Activated T-helper 17 cell treated with anti-CD3 and anti-CD28 coated beads, Interleukin-2, amount 50 U/mL, for 72 hours (primary cell): Measurements from ENCODE around the gene ADAMTS6. TPM values are rescaled to one million over a fixed set of nuclear protein-coding genes. Genes with fewer than 3 reads are reported as not detected.

Experiments used
- ATAC-seq: fragments of 150-1000 bp; cut with Tn5 transposase; replicated peaks from 2 replicates; pipeline ENCODE4 v1.10.0; 2021; ENCODE audit warnings: mild to moderate bottlenecking, moderate library complexity
- H3K27ac Mint-ChIP-seq: one replicate; pipeline ENCODE4 v1.8.0; 2022; ENCODE audit warnings: mixed read lengths
- H3K27me3 Mint-ChIP-seq: one replicate; pipeline ENCODE4 v1.8.0; 2022; ENCODE audit warnings: mixed read lengths
- H3K36me3 Mint-ChIP-seq: one replicate; pipeline ENCODE4 v1.8.0; 2022; ENCODE audit warnings: low read depth, mild to moderate bottlenecking, mixed read lengths
- H3K4me1 Mint-ChIP-seq: one replicate; pipeline ENCODE4 v1.8.0; 2022; ENCODE audit warnings: mixed read lengths
- H3K4me3 Mint-ChIP-seq: one replicate; pipeline ENCODE4 v1.8.0; 2022; ENCODE audit warnings: mild to moderate bottlenecking, mixed read lengths
- H3K9me3 Mint-ChIP-seq: one replicate; pipeline ENCODE4 v1.8.0; 2022; ENCODE audit warnings: mixed read lengths
- total RNA-seq, 2 donors: library from RNA; stranded (reverse); gene quantifications; one replicate each; pipeline ENCODE4 v1.2.3, GENCODE V29; 2022

ADAMTS6 gene
- total RNA-seq, 2 donors from 2014 or later, result 1.2 to 1.4 TPM

- Mint-ChIP-seq H3K27ac (no peak overlapping the region), H3K9me3 (no peaks in the 10 kb centered on the region), H3K27me3 (peaks cover 8% of the 10 kb centered on the region), H3K4me3 (no peak overlapping the region), H3K4me1 (no peaks in the 10 kb centered on the region), H3K36me3 (no peaks in the 10 kb centered on the region)
- ATAC-seq, result peak; percentile 93
Measured at GRCh38 chr5:65157906-65158603, 323.7 kb downstream of the ADAMTS6 start.

- H3K27me3 Mint-ChIP-seq, result peaks cover 8% of the 10 kb centered on the region
- no peaks in the 10 kb centered on the region for H3K9me3 Mint-ChIP-seq
- no peak overlapping the region for H3K27ac Mint-ChIP-seq
- no peaks in the 10 kb centered on the region for H3K36me3 Mint-ChIP-seq
- no peaks in the 10 kb centered on the region for H3K4me1 Mint-ChIP-seq
- no peak for ATAC-seq
- no peak overlapping the region for H3K4me3 Mint-ChIP-seq
Measured at GRCh38 chr5:65156933-65157332, 324.8 kb downstream of the ADAMTS6 start.

GRCh38 chr5:65152131-65152530, 329.6 kb downstream of the ADAMTS6 start:
- no peaks in the 10 kb centered on the region for H3K27me3 Mint-ChIP-seq
- H3K9me3 Mint-ChIP-seq, result no peaks in the 10 kb centered on the region
- no peak overlapping the region for H3K4me3 Mint-ChIP-seq
- H3K27ac Mint-ChIP-seq, result no peak overlapping the region
- no peaks in the 10 kb centered on the region for H3K36me3 Mint-ChIP-seq
- H3K4me1 Mint-ChIP-seq, result no peaks in the 10 kb centered on the region
- no peak for ATAC-seq

- Mint-ChIP-seq H3K27ac (no peak overlapping the region), H3K4me1 (no peaks in the 10 kb centered on the region), H3K4me3 (no peak overlapping the region), H3K27me3 (no peaks in the 10 kb centered on the region), H3K9me3 (no peaks in the 10 kb centered on the region), H3K36me3 (no peaks in the 10 kb centered on the region)
- no peak for ATAC-seq
Measured at GRCh38 chr5:65151614-65152013, 330.1 kb downstream of the ADAMTS6 start.

GRCh38 chr5:65150599-65151304, 331.0 kb downstream of the ADAMTS6 start:
- Mint-ChIP-seq H3K9me3 (no peaks in the 10 kb centered on the region), H3K4me1 (no peaks in the 10 kb centered on the region), H3K27ac (no peak overlapping the region), H3K36me3 (no peaks in the 10 kb centered on the region), H3K27me3 (no peaks in the 10 kb centered on the region), H3K4me3 (no peak overlapping the region)
- ATAC-seq, result no peak

- Mint-ChIP-seq H3K27me3 (peaks cover 2% of the 10 kb centered on the region), H3K4me1 (no peaks in the 10 kb centered on the region), H3K9me3 (no peaks in the 10 kb centered on the region), H3K36me3 (no peaks in the 10 kb centered on the region), H3K4me3 (no peak overlapping the region), H3K27ac (no peak overlapping the region)
- no peak for ATAC-seq
Measured at GRCh38 chr5:65149827-65150226, 331.9 kb downstream of the ADAMTS6 start.

- Mint-ChIP-seq H3K9me3 (no peaks in the 10 kb centered on the region), H3K4me1 (no peaks in the 10 kb centered on the region), H3K36me3 (no peaks in the 10 kb centered on the region), H3K27me3 (peaks cover 4% of the 10 kb centered on the region), H3K4me3 (no peak overlapping the region), H3K27ac (no peak overlapping the region)
- ATAC-seq, result no peak
Measured at GRCh38 chr5:65144136-65144871, 337.4 kb downstream of the ADAMTS6 start.

- H3K9me3 Mint-ChIP-seq, result no peaks in the 10 kb centered on the region
- H3K36me3 Mint-ChIP-seq, result no peaks in the 10 kb centered on the region
- H3K27ac Mint-ChIP-seq, result no peak overlapping the region
Measured at GRCh38 chr5:65142511-65143011, 339.2 kb downstream of the ADAMTS6 start.

GRCh38 chr5:65142016-65142415, 339.7 kb downstream of the ADAMTS6 start:
- H3K9me3 Mint-ChIP-seq, result no peaks in the 10 kb centered on the region
- no peak for ATAC-seq
- H3K27ac Mint-ChIP-seq, result no peak overlapping the region
- H3K27me3 Mint-ChIP-seq, result peaks cover 4% of the 10 kb centered on the region
- no peaks in the 10 kb centered on the region for H3K36me3 Mint-ChIP-seq
- H3K4me1 Mint-ChIP-seq, result no peaks in the 10 kb centered on the region
- no peak overlapping the region for H3K4me3 Mint-ChIP-seq

More at GRCh38 chr5:65142511-65143011, 339.2 kb downstream of the ADAMTS6 start:
- H3K4me3 Mint-ChIP-seq, result no peak overlapping the region
- H3K4me1 Mint-ChIP-seq, result no peaks in the 10 kb centered on the region
- H3K27me3 Mint-ChIP-seq, result peaks cover 4% of the 10 kb centered on the region
- no peak for ATAC-seq

GRCh38 chr5:65141493-65141892, 340.2 kb downstream of the ADAMTS6 start:
- Mint-ChIP-seq H3K27me3 (peaks cover 4% of the 10 kb centered on the region), H3K4me1 (no peaks in the 10 kb centered on the region), H3K4me3 (no peak overlapping the region), H3K36me3 (no peaks in the 10 kb centered on the region), H3K27ac (no peak overlapping the region), H3K9me3 (no peaks in the 10 kb centered on the region)
- ATAC-seq, result no peak

- Mint-ChIP-seq H3K27me3 (no peaks in the 10 kb centered on the region), H3K4me1 (no peaks in the 10 kb centered on the region), H3K9me3 (no peaks in the 10 kb centered on the region), H3K36me3 (no peaks in the 10 kb centered on the region), H3K4me3 (no peak overlapping the region), H3K27ac (no peak overlapping the region)
- ATAC-seq, result no peak
Measured at GRCh38 chr5:65137631-65138030, 344.1 kb downstream of the ADAMTS6 start.

GRCh38 chr5:65133477-65134110, 348.1 kb downstream of the ADAMTS6 start:
- Mint-ChIP-seq H3K36me3 (no peaks in the 10 kb centered on the region), H3K4me3 (no peak overlapping the region), H3K9me3 (no peaks in the 10 kb centered on the region), H3K27ac (no peak overlapping the region), H3K4me1 (no peaks in the 10 kb centered on the region), H3K27me3 (no peaks in the 10 kb centered on the region)
- no peak for ATAC-seq

- H3K36me3 Mint-ChIP-seq, result no peaks in the 10 kb centered on the region
- no peaks in the 10 kb centered on the region for H3K9me3 Mint-ChIP-seq
- H3K4me1 Mint-ChIP-seq, result no peaks in the 10 kb centered on the region
- H3K4me3 Mint-ChIP-seq, result no peak overlapping the region
- ATAC-seq, result no peak
- no peak overlapping the region for H3K27ac Mint-ChIP-seq
- no peaks in the 10 kb centered on the region for H3K27me3 Mint-ChIP-seq
Measured at GRCh38 chr5:65132386-65132785, 349.3 kb downstream of the ADAMTS6 start.

GRCh38 chr5:65128226-65128625, 353.5 kb downstream of the ADAMTS6 start:
- no peaks in the 10 kb centered on the region for H3K9me3 Mint-ChIP-seq
- no peak overlapping the region for H3K27ac Mint-ChIP-seq
- H3K27me3 Mint-ChIP-seq, result no peaks in the 10 kb centered on the region
- ATAC-seq, result no peak
- H3K4me1 Mint-ChIP-seq, result no peaks in the 10 kb centered on the region
- no peaks in the 10 kb centered on the region for H3K36me3 Mint-ChIP-seq
- no peak overlapping the region for H3K4me3 Mint-ChIP-seq
